Activated naive CD4-positive, alpha-beta T cell (primary cell): ENCODE measurements around the gene OGG1.
"Not testable (repeated sequence)": the region's sequence is repeated elsewhere in the genome, so short reads cannot be mapped to it uniquely, and the experiment has no call there.

Source experiments
- DNase-seq, 4 experiments: peaks; one replicate each; lab custom pipeline; 2025; lab: John Stamatoyannopoulos, UW

The OGG1 gene

GRCh38 chr3:9765865-9766264, 16.1 kb downstream of the OGG1 start:
- no peak for DNase-seq

- no peak for DNase-seq
Observed at GRCh38 chr3:9767418-9767817, 17.7 kb downstream of the OGG1 start.

- no peak for DNase-seq
Observed at GRCh38 chr3:9768141-9768775, 18.5 kb downstream of the OGG1 start.

DNA sequence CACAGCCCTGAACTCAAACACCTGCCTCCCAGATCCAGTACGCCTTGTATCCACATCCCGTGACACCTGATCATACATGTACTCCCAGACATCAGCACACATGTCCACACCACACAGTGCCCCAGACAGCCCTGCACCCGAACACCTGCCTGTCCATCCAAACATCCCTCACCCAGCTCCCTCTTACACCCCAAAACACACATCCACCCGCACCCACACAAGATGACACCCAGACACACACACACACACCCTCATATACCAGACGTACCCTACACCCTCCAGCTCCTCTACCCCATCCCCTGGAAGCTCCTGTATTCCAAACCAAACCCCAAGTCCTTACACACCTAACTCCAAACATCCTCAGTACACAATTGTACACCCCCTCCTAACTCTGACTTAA, 19.3 kb downstream of the OGG1 start:
- DNase-seq = no peak

- peak; percentile 8 to 44 (median 19) for DNase-seq
Observed at GRCh38 chr3:9769426-9770275, 19.9 kb downstream of the OGG1 start, which contains the start of gene CAMK1. TSS of gene CAMK1 (minus strand) at chr3:9769947. CDS start at chr3:9767749, 2,198 bp downstream.

DNA sequence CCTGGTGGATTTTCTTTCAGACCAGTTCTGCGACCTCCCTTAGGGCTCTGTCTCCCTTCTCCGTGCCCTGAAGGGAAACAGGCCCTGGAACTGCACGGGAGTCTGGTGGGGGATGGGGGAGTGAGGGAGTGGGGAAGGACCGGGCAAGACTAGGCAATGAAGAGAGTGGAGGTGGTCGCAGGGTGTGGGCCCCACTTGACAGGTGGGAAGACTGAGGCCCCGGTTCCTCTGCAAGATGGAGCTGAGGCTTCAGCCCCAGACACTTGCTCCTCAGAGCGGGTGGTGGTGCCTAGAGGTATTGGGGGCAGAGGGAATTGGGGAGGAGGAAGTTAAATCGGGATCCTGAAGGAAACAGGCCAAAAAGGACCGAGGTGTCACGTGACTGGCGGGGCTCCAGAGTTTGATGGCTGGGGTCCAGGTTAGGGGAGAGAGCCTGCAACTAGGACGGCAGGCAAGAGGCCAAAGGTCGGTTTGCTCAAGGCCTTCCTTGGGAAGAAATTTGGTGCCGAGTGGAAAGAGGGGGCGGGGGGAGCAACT, 20.6 kb downstream of the OGG1 start:
- no peak for DNase-seq

GRCh38 chr3:9771007-9771406, 21.3 kb downstream of the OGG1 start:
- DNase-seq = not testable (repeated sequence)

DNA sequence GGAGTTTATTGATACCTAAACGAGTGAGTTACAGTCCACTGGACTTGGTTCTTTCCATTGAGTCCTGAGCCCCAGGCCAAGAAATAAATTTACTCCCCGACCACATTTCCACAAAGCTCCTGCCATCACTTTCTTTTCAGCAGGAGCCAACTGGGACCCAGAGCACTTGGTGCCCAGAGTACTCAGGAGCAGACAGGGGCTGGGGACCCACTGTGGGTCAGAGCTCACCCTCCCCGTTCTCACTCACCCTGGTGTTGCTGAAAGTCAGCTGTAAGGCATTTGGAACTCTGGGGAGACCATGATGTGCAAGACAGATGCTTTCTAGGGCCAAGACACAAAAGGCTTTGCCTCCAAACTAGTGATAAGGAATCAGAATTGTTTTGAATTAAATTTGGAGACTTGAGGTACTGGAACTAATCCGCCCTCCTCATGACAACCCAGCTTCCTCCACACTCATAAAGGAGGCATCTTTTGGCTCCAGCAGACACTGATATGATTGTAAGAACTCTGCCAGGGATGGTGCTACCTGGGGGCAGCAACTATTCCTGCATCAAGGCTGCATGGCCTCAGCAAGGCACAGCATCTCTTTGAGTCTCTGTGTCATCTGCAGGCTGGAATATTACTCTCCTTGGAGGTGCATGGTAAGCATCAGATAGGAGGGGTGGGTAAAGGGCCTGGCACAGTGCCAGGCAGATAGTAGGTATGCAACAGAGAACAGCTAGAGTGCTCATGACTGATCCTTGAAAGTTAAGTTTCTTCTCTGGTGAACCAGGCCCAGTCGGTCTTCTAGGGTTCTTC, 27.3 kb downstream of the OGG1 start:
- DNase-seq = no peak

DNA sequence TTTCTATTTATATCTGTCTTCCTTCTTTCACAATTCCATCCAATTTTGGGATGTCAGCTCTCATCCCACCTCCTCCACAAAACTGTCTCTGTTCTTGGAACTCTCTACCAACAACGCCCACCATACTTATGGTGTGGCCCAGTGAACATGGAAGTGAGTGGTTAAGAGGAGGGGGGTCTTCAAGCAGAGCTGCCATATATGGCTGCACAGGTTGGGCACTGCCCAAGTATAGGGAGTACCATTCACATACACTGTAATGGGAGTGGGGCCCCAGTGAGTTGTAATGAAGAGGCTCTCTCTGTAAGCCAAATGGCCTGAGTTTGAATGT, 27.9 kb downstream of the OGG1 start:
- no peak for DNase-seq

DNA sequence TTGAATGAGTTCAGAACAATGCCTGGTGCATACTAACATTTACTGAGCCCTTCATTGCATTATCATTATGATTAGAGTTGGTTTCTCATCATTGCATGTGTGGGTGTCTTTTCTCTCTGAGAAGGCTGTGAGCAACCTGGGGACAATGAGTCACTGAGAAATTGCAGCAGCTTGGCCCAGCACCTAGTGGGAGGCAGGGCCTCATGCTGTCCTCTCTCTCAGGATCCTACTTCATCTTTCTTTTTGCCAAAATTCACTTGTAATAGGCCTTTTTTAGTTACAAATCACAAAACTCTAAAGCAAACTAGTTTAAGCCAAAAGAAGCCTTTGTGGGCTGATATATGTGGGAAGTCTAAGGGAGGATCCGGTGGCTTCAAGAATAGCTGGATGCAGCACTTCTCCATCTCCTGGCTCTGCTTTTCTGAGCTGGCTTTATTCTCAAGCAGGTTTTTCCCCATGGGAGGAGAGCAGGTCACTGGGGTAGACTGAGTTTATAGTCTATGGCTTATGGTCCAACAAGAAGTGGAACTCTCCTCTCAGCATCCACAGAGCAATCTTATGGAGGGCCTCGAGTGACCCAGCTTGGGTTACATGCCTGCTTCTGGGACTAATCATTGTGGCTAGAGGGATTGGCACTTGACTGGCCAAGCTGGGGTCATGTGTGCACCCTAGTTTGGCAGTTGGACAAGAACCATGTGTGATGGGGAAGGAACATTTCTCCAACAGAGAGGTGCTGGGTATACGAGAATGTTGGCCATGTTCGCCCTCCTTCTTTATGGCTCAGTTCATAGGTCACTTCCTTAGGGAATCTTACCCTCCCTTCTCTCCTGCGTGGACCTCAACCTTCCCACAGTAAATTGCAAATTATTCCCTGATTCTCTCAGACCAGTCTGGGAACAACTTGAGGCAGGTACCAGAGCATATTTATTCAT, 28.7 kb downstream of the OGG1 start:
- no peak for DNase-seq

- DNase-seq = no peak
Observed at GRCh38 chr3:9779075-9779593, 29.4 kb downstream of the OGG1 start.

DNA sequence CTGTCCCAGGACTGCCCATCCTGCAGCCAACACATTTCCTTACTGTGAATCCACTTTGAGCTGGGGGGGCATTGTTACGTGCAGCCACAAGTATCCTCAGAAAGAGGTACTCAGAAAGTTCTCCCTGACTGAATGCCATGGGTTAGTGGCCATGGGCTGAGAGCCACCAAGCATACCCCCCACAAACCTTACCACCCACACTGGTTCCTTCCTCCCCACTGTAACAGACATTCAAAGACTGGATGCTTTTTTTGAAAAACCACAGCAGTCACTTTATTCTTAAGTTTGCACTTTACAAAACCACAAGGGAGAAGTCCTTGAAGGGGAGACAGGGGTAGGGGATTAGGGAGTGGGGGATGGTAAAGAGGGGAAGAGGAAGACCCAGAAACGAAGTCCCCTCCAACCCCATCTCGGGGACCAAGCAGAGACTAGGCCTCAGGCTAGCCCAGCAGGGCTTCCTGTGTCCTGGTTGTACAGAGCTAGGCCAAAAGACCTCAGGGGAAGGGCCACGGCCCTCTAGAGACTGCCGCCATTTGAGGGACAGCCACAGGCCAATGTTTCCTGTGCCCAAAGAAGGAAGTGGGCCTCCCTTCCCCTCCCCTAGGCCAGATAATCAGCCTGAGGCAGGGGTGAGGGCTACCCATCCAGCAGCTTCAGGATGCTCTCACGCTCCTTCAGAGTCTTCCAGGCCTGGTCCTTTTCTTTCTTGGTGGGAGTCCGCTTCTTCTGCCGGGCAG, 30.1 kb downstream of the OGG1 start:
- DNase-seq = no peak

GRCh38 chr3:9780458-9780812, 30.7 kb downstream of the OGG1 start:
- DNase-seq = no peak

GRCh38 chr3:9780910-9781309, 31.2 kb downstream of the OGG1 start:
- no peak for DNase-seq

DNA sequence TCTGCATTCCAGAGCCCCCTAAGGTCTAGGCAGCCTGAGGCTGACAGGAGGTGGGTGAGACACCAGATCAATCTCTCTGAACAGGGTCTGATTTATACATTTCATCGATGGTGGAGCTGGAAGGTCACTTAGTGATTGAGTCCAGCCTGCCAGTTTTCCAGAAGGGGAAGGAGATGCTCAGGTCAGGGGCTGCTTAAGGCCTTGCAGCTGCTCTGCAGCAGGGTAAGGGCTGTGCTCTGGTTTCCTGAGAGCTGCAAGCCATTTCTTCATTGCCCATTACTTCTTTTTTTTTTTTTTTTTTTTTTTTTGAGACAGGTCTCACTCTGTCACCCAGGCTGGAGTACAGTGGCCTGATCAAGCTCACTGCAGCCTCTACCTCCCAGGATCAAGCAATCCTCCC, 31.8 kb downstream of the OGG1 start:
- no peak for DNase-seq

GRCh38 chr3:9781978-9782603, 32.3 kb downstream of the OGG1 start:
- no peak for DNase-seq

DNA sequence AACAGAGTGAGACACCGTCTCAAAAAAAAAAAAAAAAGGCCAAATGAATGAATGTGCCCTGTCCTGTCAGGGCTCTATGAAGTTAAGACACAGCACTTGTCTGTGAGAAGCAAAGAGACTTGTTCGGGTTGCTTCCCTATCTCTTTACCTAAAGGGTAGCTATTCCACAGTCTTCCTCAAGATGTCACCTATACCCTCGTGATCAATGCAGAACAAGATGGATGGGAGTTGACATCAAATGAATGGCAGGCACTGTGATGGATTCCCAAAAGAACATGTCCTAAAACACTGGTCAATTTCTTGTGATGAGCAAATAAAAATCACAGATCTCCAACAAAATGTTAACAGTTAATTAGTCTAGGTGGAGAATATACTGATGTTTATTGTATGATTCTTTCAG, 33.0 kb downstream of the OGG1 start:
- no peak for DNase-seq

- DNase-seq = no peak
Observed at GRCh38 chr3:9783954-9784353, 34.2 kb downstream of the OGG1 start.

GRCh38 chr3:9784965-9785364, 35.2 kb downstream of the OGG1 start:
- DNase-seq = no peak

GRCh38 chr3:9785602-9786001, 35.9 kb downstream of the OGG1 start:
- no peak for DNase-seq
